H1 (cell line): Measurements from ENCODE around the gene SPOCK1. TPM values are rescaled to one million over a fixed set of nuclear protein-coding genes. Genes with fewer than 3 reads are reported as not detected.

Source experiments
- CTCF ChIA-PET: fragments of 300-600 bp; sonication (Branson Sonifier 250); formaldehyde crosslinking; loops from one replicate; lab custom pipeline; 2021; ENCODE audit not compliant: partially characterized antibody; lab: Charles Lee
- POLR2A ChIA-PET: fragments of 300-600 bp; sonication (Branson Sonifier 250); formaldehyde crosslinking; loops from one replicate; lab custom pipeline; 2021; ENCODE audit warnings: inconsistent platforms; ENCODE audit not compliant: partially characterized antibody; lab: Charles Lee
- DNase-seq, 2 experiments: peaks; one replicate each; pipeline versions ENCODE4 v3.0.0 to v3.0.0-alpha.2; 2010 to 2022; ENCODE audit warnings: low spot score in 2 of 2, low read depth in 1 of 2, mixed read lengths in 1 of 2
- FAIRE-seq: peaks from 2 replicates; lab custom pipeline; 2011; peaks lifted over from hg19 to GRCh38; lab: Jason Lieb, UNC
- H2AFZ ChIP-seq: 2 replicates; pipeline ENCODE4 v1.8.1; 2012; ENCODE audit warnings: low read length, inconsistent platforms
- H2AK5ac ChIP-seq: 2 replicates; pipeline ENCODE4 v1.6.1; 2013; ENCODE audit warnings: low read depth, low read length
- H2BK120ac ChIP-seq: replicated peaks from 2 replicates; pipeline ENCODE3; 2013; ENCODE audit warnings: low read depth, low read length, inconsistent platforms
- H2BK12ac ChIP-seq: 2 replicates; pipeline ENCODE4 v1.6.1; 2013; ENCODE audit warnings: low read depth, low read length
- H2BK15ac ChIP-seq: 2 replicates; pipeline ENCODE4 v1.6.1; 2013; ENCODE audit warnings: low read length
- H2BK20ac ChIP-seq: 2 replicates; pipeline ENCODE4 v1.6.1; 2013; ENCODE audit warnings: low read length
- H2BK5ac ChIP-seq: 2 replicates; pipeline ENCODE4 v1.6.1; 2013; ENCODE audit warnings: low read depth, low read length
- H3K14ac ChIP-seq: 2 replicates; pipeline ENCODE4 v1.6.1; 2013; ENCODE audit warnings: inconsistent platforms; ENCODE audit not compliant: insufficient read length
- H3K18ac ChIP-seq: 2 replicates; pipeline ENCODE4 v1.6.1; 2013; ENCODE audit warnings: low read length; ENCODE audit errors: extremely low read depth
- H3K23ac ChIP-seq: 2 replicates; pipeline ENCODE4 v1.6.1; 2013; ENCODE audit warnings: inconsistent platforms; ENCODE audit not compliant: insufficient read length
- H3K23me2 ChIP-seq: 2 replicates; pipeline ENCODE4 v1.6.1; 2013; ENCODE audit warnings: low read depth, low read length
- H3K27ac ChIP-seq: 2 replicates; pipeline ENCODE4 v1.6.1; 2011; ENCODE audit warnings: low read depth, low read length, inconsistent platforms
- H3K27me3 ChIP-seq, 4 experiments: replicated peaks in 1 of 4; 1 replicate in 1 of 4; 2 replicates in 3 of 4; pipeline versions ENCODE4 v1.6.1 to v1.8.1; 2011 to 2013; ENCODE audit warnings: low read length in 3 of 4, mild to moderate bottlenecking in 3 of 4, inconsistent platforms in 2 of 4, mixed read lengths in 2 of 4, moderate library complexity in 1 of 4; ENCODE audit not compliant: control insufficient read depth in 3 of 4, insufficient read depth in 3 of 4; ENCODE audit errors: extremely low read depth in 1 of 4
- H3K36me3 ChIP-seq, 4 experiments: 2 replicates each; pipeline versions ENCODE4 v1.6.1 to v1.8.1; 2011 to 2013; ENCODE audit warnings: mild to moderate bottlenecking in 4 of 4, low read length in 3 of 4, moderate library complexity in 2 of 4, control low read depth in 1 of 4, inconsistent platforms in 1 of 4; ENCODE audit not compliant: insufficient read depth in 4 of 4, control insufficient read depth in 2 of 4
- H3K4ac ChIP-seq: replicated peaks from 2 replicates; pipeline ENCODE3; 2013; ENCODE audit warnings: low read length, low read depth, mixed read lengths, inconsistent platforms; ENCODE audit not compliant: insufficient read length
- H3K4me1 ChIP-seq, 4 experiments: replicated peaks in 1 of 4; 1 replicate in 1 of 4; 2 replicates in 3 of 4; pipeline versions ENCODE4 v1.6.1 to v1.8.1; 2011 to 2013; ENCODE audit warnings: low read length in 3 of 4, inconsistent platforms in 2 of 4, mixed read lengths in 1 of 4; ENCODE audit not compliant: insufficient read depth in 4 of 4, control insufficient read depth in 3 of 4
- H3K4me2 ChIP-seq, 2 experiments: 2 replicates each; pipeline versions ENCODE4 v1.6.1 to v1.8.1; 2011 to 2013; ENCODE audit warnings: low read depth in 2 of 2, low read length in 2 of 2, control low read depth in 1 of 2, inconsistent platforms in 1 of 2, mild to moderate bottlenecking in 1 of 2; ENCODE audit not compliant: insufficient read depth in 1 of 2
- H3K4me3 ChIP-seq, 4 experiments: fragments of 200-600, 300-600 bp in 1 of 4; sonication (generic), shearing (Covaris generic), sonication (Bioruptor Twin) in 1 of 4; 2 replicates each; pipeline versions ENCODE4 v1.5.1 to v1.8.1; 2011 to 2016; ENCODE audit warnings: low read length in 4 of 4, low read depth in 3 of 4, control low read depth in 2 of 4, inconsistent platforms in 2 of 4, mild to moderate bottlenecking in 2 of 4, mixed read lengths in 1 of 4, moderate library complexity in 1 of 4; ENCODE audit not compliant: insufficient read depth in 2 of 4; ENCODE audit errors: extremely low read depth in 1 of 4
- H3K56ac ChIP-seq: replicated peaks from 2 replicates; pipeline ENCODE3; 2013; ENCODE audit warnings: low read depth, mild to moderate bottlenecking, mixed read lengths, low read length, inconsistent platforms; ENCODE audit not compliant: insufficient read length
- H3K79me1 ChIP-seq: 2 replicates; pipeline ENCODE4 v1.6.1; 2013; ENCODE audit warnings: low read depth, low read length, control low read depth
- H3K79me2 ChIP-seq, 2 experiments: 2 replicates each; pipeline versions ENCODE4 v1.6.1 to v1.8.1; 2012 to 2013; ENCODE audit warnings: low read length in 2 of 2, mild to moderate bottlenecking in 2 of 2, inconsistent platforms in 1 of 2; ENCODE audit not compliant: insufficient read depth in 2 of 2, control insufficient read depth in 1 of 2
- H3K9ac ChIP-seq, 4 experiments: replicated peaks in 1 of 4; 1 replicate in 1 of 4; 2 replicates in 3 of 4; pipeline versions ENCODE4 v1.6.1 to v1.8.1; 2011 to 2013; ENCODE audit warnings: low read depth in 3 of 4, low read length in 3 of 4, control low read depth in 2 of 4, mild to moderate bottlenecking in 2 of 4, moderate library complexity in 2 of 4, inconsistent platforms in 1 of 4; ENCODE audit errors: extremely low read depth in 1 of 4
- H3K9me3 ChIP-seq, 2 experiments: 2 replicates each; pipeline versions ENCODE4 v1.6.1 to v1.8.1; 2012 to 2013; ENCODE audit warnings: mild to moderate bottlenecking in 2 of 2, moderate library complexity in 2 of 2, control low read depth in 1 of 2, inconsistent platforms in 1 of 2, low read depth in 1 of 2, low read length in 1 of 2, mixed read lengths in 1 of 2; ENCODE audit not compliant: insufficient read depth in 2 of 2
- H4K20me1 ChIP-seq, 2 experiments: replicated peaks in 1 of 2; 2 replicates each; pipeline versions ENCODE3 to v1.8.1; 2011 to 2013; ENCODE audit warnings: inconsistent platforms in 2 of 2, low read length in 2 of 2, mild to moderate bottlenecking in 1 of 2; ENCODE audit not compliant: insufficient read depth in 2 of 2, control insufficient read depth in 1 of 2
- H4K5ac ChIP-seq: 2 replicates; pipeline ENCODE4 v1.6.1; 2013; ENCODE audit warnings: low read length, low read depth, mixed read lengths, inconsistent platforms; ENCODE audit not compliant: insufficient read length
- H4K8ac ChIP-seq: 2 replicates; pipeline ENCODE4 v1.8.0; 2013; ENCODE audit warnings: mild to moderate bottlenecking, moderate library complexity, low read length, inconsistent platforms; ENCODE audit not compliant: insufficient read depth; ENCODE audit errors: extremely low read depth
- H4K91ac ChIP-seq: replicated peaks from 2 replicates; pipeline ENCODE3; 2013; ENCODE audit warnings: low read length, mixed read lengths, inconsistent platforms; ENCODE audit not compliant: insufficient read length
- HDAC2 ChIP-seq, 2 experiments: fragments of 300-600 bp in 1 of 2; sonication (generic) in 1 of 2; IDR thresholded peaks; 2 replicates each; pipeline ENCODE4 v1.6.1; 2011 to 2012; ENCODE audit warnings: low read depth in 2 of 2, low read length in 2 of 2, mild to moderate bottlenecking in 2 of 2, moderate library complexity in 2 of 2, borderline replicate concordance in 1 of 2, inconsistent platforms in 1 of 2
- JUN ChIP-seq: IDR thresholded peaks from 2 replicates; pipeline ENCODE4 v1.6.1; 2011; ENCODE audit warnings: low read depth, mild to moderate bottlenecking, improper control_type of control experiment, low read length
- SRF ChIP-seq: IDR thresholded peaks from 2 replicates; pipeline ENCODE4 v1.6.1; 2011; ENCODE audit warnings: mild to moderate bottlenecking, low read depth, low read length, moderate library complexity
- WGBS, 2 experiments: shearing (Covaris generic) in 1 of 2; methylation state at CpG; one replicate each; pipeline versions ENCODE4 v1.1.6 to v1.1.7; 2013 to 2015; ENCODE audit warnings: low lambda C conversion rate in 2 of 2, mixed read lengths in 2 of 2, inconsistent platforms in 1 of 2, low coverage in 1 of 2, missing lambda C conversion rate in 1 of 2; ENCODE audit not compliant: insufficient replicate concordance in 2 of 2, insufficient coverage in 1 of 2, insufficient read length in 1 of 2; ENCODE audit errors: extremely low coverage in 1 of 2, missing lambda C conversion rate in 1 of 2; 5-methylcytosine and 5-hydroxymethylcytosine counted together
- polyA plus RNA-seq, 7 experiments: library from polyadenylated mRNA; depleted of rRNA in 3 of 7; stranded (reverse) in 5 of 7; unstranded in 2 of 7; fragments of >200 nt in 5 of 7; fragments of 200-250 nt in 2 of 7; gene quantifications; 1 replicate in 5 of 7; 2 replicates in 1 of 7; 4 replicates in 1 of 7; pipeline versions ENCODE4 v1.2.1 to v1.2.3, GENCODE V29; 2011 to 2013; ENCODE audit warnings: missing spikeins in 2 of 7, mixed read lengths in 2 of 7
- total RNA-seq: library from RNA; stranded (reverse); fragmentation: NEBNext Ultra II Directional; extraction: Animal tissue kit (Norgen Biotek cat#: 25700); gene quantifications from 2 replicates; pipeline ENCODE4 v1.2.1, GENCODE V29; 2021

SPOCK1 gene
- total and polyA plus RNA-seq, 2 of the 8 experiments (the other 6 are each of a cell fraction or from before 2014, with no cell fraction given), result 6.9 to 18.1 TPM

- Histone ChIP-seq H3K79me2 (no peaks in the 10 kb centered on the region), H4K5ac (no peak overlapping the region), H3K36me3 (no peaks in the 10 kb centered on the region), H2BK12ac (no peak overlapping the region), H2BK120ac (no peak overlapping the region), H3K4me3 (no peak overlapping the region), H4K8ac (no peak overlapping the region), H3K23me2 (no peaks in the 10 kb centered on the region), H3K27me3 (no peaks in the 10 kb centered on the region), H4K20me1 (no peaks in the 10 kb centered on the region), H3K18ac (no peak overlapping the region), H2BK5ac (no peak overlapping the region), H2AFZ (no peak overlapping the region), H4K91ac (no peak overlapping the region), H3K23ac (no peak overlapping the region), H3K79me1 (no peaks in the 10 kb centered on the region), H3K4ac (no peak overlapping the region), H3K14ac (no peak overlapping the region), H3K27ac (no peak overlapping the region), H3K4me1 (no peaks in the 10 kb centered on the region; a peak in 2 of 7 replicates), H3K4me2 (no peak overlapping the region), H3K9me3 (no peaks in the 10 kb centered on the region), H2AK5ac (no peak overlapping the region), H2BK20ac (no peak overlapping the region), H2BK15ac (no peak overlapping the region), H3K56ac (no peak overlapping the region), H3K9ac (no peak overlapping the region)
- ChIA-PET CTCF (interaction anchor here (0.6 kb wide), 1 partner anchor 1156 kb away, joined by 3 read pairs; no protein-coding TSS in a partner anchor), POLR2A (interaction anchor here (0.6 kb wide), 1 partner anchor 46 kb away, joined by 3 read pairs; no protein-coding TSS in a partner anchor)
- WGBS, 2 experiments, result 78% methylated on average over 2 of the region's 2 CpGs; no CpG with 5 or more reads in 1 of the 2 experiments
- DNase-seq (no peak), FAIRE-seq (no peak)
- TF ChIP-seq HDAC2 (IDR thresholded peaks at IDR 0.05; ENCODE audit: borderline replicate concordance in 1 of 2, low read depth in 2 of 2, low read length in 2 of 2), result no peak
- TF ChIP-seq JUN, result no peak
- peak; percentile 24; the same call in 1 of the 2 replicates for TF ChIP-seq SRF
Observed at GRCh38 chr5:137372016-137372772, 126.9 kb downstream of the SPOCK1 start.
